Small intestine (tissue), 7 donors: ENCODE data around the gene PIK3R6. TPM values are rescaled to one million over a fixed set of nuclear protein-coding genes. Genes with fewer than 3 reads are reported as not detected.
A peak's percentile ranks its signal among the peaks of the same experiment; 100 is the strongest.
"Not testable (repeated sequence)": the region's sequence is repeated elsewhere in the genome, so short reads cannot be mapped to it uniquely, and the experiment has no call there.

ENCODE experiments used
- DNase-seq, 2 donors: peaks; one replicate each; pipeline versions ENCODE4 v3.0.0 to v3.0.0-alpha.2; 2013
- FAIRE-seq: peaks from 2 replicates; lab custom pipeline; 2012; peaks lifted over from hg19 to GRCh38; lab: Jason Lieb, UNC
- H3K27ac ChIP-seq, 3 donors: one replicate each; pipeline ENCODE4 v1.5.1; 2013; ENCODE audit warnings: low read length in 2 of 3, mild to moderate bottlenecking in 2 of 3, control low read depth in 1 of 3, inconsistent platforms in 1 of 3, low read depth in 1 of 3, moderate library complexity in 1 of 3
- H3K27me3 ChIP-seq, 3 donors: one replicate each; pipeline ENCODE4 v1.6.1; 2013; ENCODE audit warnings: low read length in 3 of 3, inconsistent platforms in 1 of 3; ENCODE audit not compliant: control insufficient read depth in 3 of 3, insufficient read depth in 3 of 3
- H3K36me3 ChIP-seq, 3 donors: one replicate each; pipeline ENCODE4 v1.6.1; 2013; ENCODE audit warnings: low read length in 3 of 3, inconsistent platforms in 1 of 3, low read depth in 1 of 3, mild to moderate bottlenecking in 1 of 3, moderate library complexity in 1 of 3; ENCODE audit not compliant: control insufficient read depth in 3 of 3, insufficient read depth in 2 of 3
- H3K4me1 ChIP-seq, 3 donors: one replicate each; pipeline ENCODE4 v1.6.1; 2013; ENCODE audit warnings: low read length in 2 of 3, inconsistent platforms in 1 of 3, low read depth in 1 of 3, mild to moderate bottlenecking in 1 of 3, moderate library complexity in 1 of 3; ENCODE audit not compliant: control insufficient read depth in 3 of 3, insufficient read depth in 2 of 3
- H3K4me3 ChIP-seq, 3 donors: one replicate each; pipeline ENCODE4 v1.5.1; 2013; ENCODE audit warnings: low read length in 3 of 3, control low read depth in 1 of 3, inconsistent platforms in 1 of 3, low read depth in 1 of 3, mild to moderate bottlenecking in 1 of 3, moderate library complexity in 1 of 3
- H3K9me3 ChIP-seq, 2 donors: one replicate each; pipeline ENCODE4 v1.6.1; 2013; ENCODE audit warnings: low read depth in 1 of 2, low read length in 1 of 2; ENCODE audit not compliant: control insufficient read depth in 2 of 2, insufficient read depth in 1 of 2
- WGBS, 3 donors: extraction: QIAGEN DNeasy Blood & Tissue Kit; methylation state at CpG; one replicate each; pipeline ENCODE4 v1.1.7; 2013; 5-methylcytosine and 5-hydroxymethylcytosine counted together
- polyA plus RNA-seq, 4 donors: library from polyadenylated mRNA; stranded (reverse) in 3 of 4; unstranded in 1 of 4; fragments of 200-250 nt in 3 of 4; fragments of 120-200 nt in 1 of 4; gene quantifications; one replicate each; pipeline versions ENCODE4 v1.2.1 to v1.2.3, GENCODE V29; 2013
- donor health status: healthy with polysubstance abuse.
- donor health status: control.
- donor health status: control.
- donor health status: Bipolar disorder and iron deficiency.
- donor health status: healthy.

The PIK3R6 gene
- polyA plus RNA-seq, 4 donors: 0.25 to 1.9 (median 0.54) TPM; not detected in 1

DNA sequence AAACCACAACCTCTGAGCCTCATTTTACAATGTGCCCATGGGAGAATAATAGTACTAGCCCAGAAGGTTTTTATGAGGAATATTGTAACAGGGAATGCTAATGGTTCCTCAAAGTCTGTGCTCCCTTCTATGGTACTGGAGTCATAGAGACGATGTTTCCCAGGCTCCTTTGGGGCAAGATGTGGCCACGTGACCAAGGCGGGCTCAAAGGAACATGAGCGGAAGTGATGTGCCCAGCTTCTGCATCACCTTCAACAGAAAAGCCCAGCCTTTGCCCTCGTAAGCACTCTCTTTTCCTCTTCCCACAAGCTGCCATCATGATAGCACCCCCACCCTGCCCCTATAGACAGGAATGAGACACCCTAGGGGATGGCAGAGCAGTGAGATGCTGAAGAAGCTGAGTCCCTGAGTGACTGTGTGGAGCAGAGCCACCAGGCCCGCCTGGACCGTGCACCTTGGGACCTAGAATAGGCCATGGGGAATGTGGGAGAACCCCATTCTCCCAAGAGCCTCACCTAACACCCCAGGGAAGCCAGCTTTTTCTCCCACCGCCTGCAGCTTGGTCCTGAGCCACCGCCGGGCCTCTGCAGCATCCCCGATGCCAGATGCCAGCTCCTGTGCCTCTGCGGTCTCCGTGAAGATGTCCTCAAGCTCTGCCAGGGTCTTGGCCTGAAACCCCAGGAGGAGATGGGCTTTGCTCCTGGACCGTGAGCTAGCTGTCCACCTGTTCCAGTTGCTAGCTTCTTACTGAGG lies 22.2 kb upstream of the PIK3R6 start:
- H3K4me1 ChIP-seq: no peaks in the 10 kb centered on the region

DNA sequence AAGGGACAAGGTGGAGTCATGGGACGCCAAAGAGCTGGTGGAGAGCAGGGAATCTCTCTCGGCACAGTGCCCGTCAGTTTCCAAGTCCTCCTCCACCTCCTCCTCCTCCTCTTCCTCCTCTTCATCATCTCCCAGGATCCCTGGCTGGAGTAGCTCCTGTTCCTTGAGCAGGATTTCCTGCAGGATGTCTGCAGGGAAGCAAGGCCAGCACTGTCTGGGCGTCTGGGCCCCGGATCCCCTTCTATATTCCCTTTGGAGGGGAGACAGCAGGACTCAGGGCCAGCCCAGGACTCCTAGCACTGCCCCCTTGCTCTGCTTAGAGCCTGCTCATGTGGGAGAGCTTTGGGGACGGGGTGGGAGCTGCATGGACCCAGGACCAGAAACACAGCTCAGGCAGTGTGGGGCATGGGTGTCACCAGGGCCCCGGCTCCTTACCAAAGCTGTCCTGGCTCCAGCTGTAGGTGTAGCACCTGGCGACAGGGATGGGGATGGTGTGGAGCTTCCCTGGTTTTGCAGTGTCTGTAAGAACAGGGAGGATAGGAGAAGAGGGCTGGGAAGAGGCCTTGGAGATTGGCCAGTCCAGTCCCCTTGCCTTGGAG lies 21.3 kb upstream of the PIK3R6 start:
- no peak for FAIRE-seq
- H3K4me3 ChIP-seq: no peak overlapping the region

More for the DNA sequence above, 22.2 kb upstream of the PIK3R6 start:
- H3K27ac ChIP-seq: no peak overlapping the region
- FAIRE-seq (no peak), DNase-seq (no peak)
- H3K27me3 ChIP-seq: no peaks in the 10 kb centered on the region
- H3K36me3 ChIP-seq: no peaks in the 10 kb centered on the region
- H3K4me3 ChIP-seq: no peak overlapping the region
- H3K9me3 ChIP-seq: no peaks in the 10 kb centered on the region
- 90 to 95% (median 94%) methylated on average over 14 of the region's 14 CpGs for WGBS, 3 donors

DNA sequence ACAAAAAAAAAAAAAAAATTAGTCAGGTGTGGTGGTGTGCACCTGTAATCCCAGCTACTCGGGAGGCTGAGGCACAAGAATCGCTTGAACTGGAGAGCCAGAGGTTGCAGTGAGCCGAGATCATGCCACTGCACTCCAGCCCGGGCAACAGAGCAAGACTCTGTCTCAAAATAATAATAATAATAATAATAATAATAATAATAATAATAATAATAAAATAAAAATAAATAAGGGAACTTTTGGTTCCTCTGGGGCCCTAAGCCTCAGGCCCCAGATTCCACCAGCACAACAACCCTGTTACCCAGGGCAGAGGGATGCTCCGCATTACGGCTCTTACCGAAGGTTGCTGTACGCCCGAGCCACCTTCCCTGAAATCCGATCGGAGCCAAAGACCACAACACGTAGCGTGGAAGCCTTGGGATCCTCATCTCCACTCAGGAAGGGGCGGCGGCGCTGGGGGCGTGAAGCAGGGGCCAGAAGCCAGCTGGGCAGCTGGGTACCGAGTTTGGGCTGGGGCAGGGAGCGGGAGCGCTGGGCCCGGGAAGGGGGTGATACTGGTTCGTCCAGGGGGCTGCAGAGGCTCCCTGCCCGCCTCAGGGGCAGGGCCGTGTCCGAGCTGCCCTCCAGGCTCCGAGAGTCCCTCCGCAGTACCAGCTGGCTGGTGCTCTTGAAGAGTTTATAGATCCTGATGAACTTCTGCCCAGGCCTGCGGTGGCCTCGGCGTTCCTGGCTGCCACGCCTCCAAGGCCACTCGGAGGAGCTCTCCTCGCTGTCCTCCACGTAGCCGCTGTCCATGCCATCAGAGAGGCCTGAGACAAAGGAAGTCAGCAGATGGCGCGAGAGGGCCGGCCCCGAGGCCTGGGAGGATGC lies 20.6 kb upstream of the PIK3R6 start:
- no peaks in the 10 kb centered on the region for H3K36me3 ChIP-seq
- no peak overlapping the region for H3K27ac ChIP-seq
- no peaks in the 10 kb centered on the region for H3K27me3 ChIP-seq
- no peaks in the 10 kb centered on the region for H3K9me3 ChIP-seq
- DNase-seq: peak; percentile 16 to 45
- no peak for FAIRE-seq
- 66 to 79% (median 76%) methylated on average over 39 of the region's 39 CpGs for WGBS, 3 donors
- H3K4me1 ChIP-seq: no peaks in the 10 kb centered on the region
- no peak overlapping the region for H3K4me3 ChIP-seq

More for the DNA sequence above, 21.3 kb upstream of the PIK3R6 start:
- H3K9me3 ChIP-seq: no peaks in the 10 kb centered on the region
- no peaks in the 10 kb centered on the region for H3K4me1 ChIP-seq
- no peaks in the 10 kb centered on the region for H3K36me3 ChIP-seq
- 59 to 70% (median 67%) methylated on average over 8 of the region's 8 CpGs for WGBS, 3 donors
- no peaks in the 10 kb centered on the region for H3K27me3 ChIP-seq
- no peak overlapping the region for H3K27ac ChIP-seq
- no peak for DNase-seq

- no peaks in the 10 kb centered on the region for H3K36me3 ChIP-seq
- H3K4me1 ChIP-seq: no peaks in the 10 kb centered on the region
- 93 to 97% (median 93%) methylated on average over 11 of the region's 11 CpGs for WGBS, 3 donors
- H3K27ac ChIP-seq: no peak overlapping the region
- H3K4me3 ChIP-seq: no peak overlapping the region
- H3K27me3 ChIP-seq: no peaks in the 10 kb centered on the region
- no peak for FAIRE-seq
- H3K9me3 ChIP-seq: no peaks in the 10 kb centered on the region
- DNase-seq: no peak
Measured at GRCh38 chr17:8887301-8887700, 19.8 kb upstream of the PIK3R6 start.

DNA sequence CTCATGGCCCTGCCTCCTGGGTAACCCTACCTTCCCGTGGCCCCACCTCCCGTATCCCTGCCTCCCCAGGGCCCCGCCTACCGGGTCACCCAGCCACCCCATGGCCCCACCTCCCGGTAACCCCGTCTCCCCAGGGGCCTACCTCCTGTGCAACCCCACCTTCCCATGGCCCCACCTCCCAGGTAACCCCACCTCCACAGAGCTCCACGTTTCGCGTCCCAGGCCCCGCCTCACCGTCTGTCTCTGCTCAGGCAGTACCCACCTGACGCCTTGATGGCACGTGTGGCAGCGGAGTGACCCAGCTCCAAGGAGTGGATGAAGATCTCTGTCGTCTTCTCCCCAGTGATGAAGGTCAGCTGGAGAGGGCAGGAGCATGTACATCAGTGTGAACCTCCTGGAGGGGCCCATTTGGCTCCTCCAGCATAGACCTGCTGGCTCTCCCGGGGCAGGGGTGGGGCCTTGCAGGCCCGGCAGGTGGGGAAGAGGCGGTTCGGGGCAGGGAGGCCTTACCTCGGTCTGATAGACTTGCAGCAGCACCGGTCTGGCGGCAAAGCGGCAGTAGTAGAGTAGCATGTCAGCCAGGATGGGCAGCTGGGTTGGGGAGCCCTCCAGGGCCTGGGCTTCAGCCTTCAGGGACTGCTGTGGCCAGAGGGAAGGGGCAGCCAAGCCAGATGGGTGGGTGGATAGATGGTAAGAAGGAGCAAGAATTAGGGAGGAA lies 18.7 kb upstream of the PIK3R6 start:
- Histone ChIP-seq H3K4me3 (no peak overlapping the region), H3K9me3 (no peaks in the 10 kb centered on the region), H3K36me3 (no peaks in the 10 kb centered on the region), H3K27me3 (no peaks in the 10 kb centered on the region), H3K4me1 (no peaks in the 10 kb centered on the region), H3K27ac (no peak overlapping the region)
- DNase-seq: no peak
- WGBS, 3 donors: 83 to 90% (median 90%) methylated on average over 23 of the region's 23 CpGs
- FAIRE-seq: no peak

- not testable (repeated sequence) for H3K27ac ChIP-seq, H3K4me1 ChIP-seq, H3K9me3 ChIP-seq, FAIRE-seq, DNase-seq, H3K36me3 ChIP-seq, H3K4me3 ChIP-seq, H3K27me3 ChIP-seq
- WGBS, 3 donors: 75 to 83% (median 83%) methylated on average over 17 to 30 of the region's 30 CpGs
Measured at GRCh38 chr17:8885163-8885966, 17.9 kb upstream of the PIK3R6 start.

GRCh38 chr17:8884336-8884990 lies 17.0 kb upstream of the PIK3R6 start:
- H3K27me3 ChIP-seq: no peaks in the 10 kb centered on the region
- FAIRE-seq (no peak), DNase-seq (no peak)
- no peaks in the 10 kb centered on the region for H3K36me3 ChIP-seq
- no peak overlapping the region for H3K27ac ChIP-seq
- H3K9me3 ChIP-seq: no peaks in the 10 kb centered on the region
- H3K4me1 ChIP-seq: no peaks in the 10 kb centered on the region
- WGBS, 3 donors: 88 to 92% (median 89%) methylated on average over 16 of the region's 16 CpGs
- no peak overlapping the region for H3K4me3 ChIP-seq
